NCI-H1105 treated with DMSO at 0.1 percent for 48 hours (cell line): ENCODE measurements around the gene TECPR2.
A peak's percentile ranks its signal among the peaks of the same experiment; 100 is the strongest.
"Not testable (repeated sequence)": the region's sequence is repeated elsewhere in the genome, so short reads cannot be mapped to it uniquely, and the experiment has no call there.

Source experiments
- DNase-seq: peaks from one replicate; lab custom pipeline; 2025; lab: John Stamatoyannopoulos, UW

TECPR2 gene

GRCh38 chr14:102362545-102363181 is at the start of gene TECPR2, which contains the start of gene CINP:
Gene TECPR2 (plus strand): TSS chr14:102362941. CDS start chr14:102376722, 13,781 bp downstream.
Gene CINP (minus strand): TSS chr14:102362890. CDS start chr14:102362851, 39 bp downstream.
- peak; percentile 93 for DNase-seq

- DNase-seq: peak; percentile 75
Observed at GRCh38 chr14:102314242-102315011, 48.3 kb upstream of the TECPR2 start.

- DNase-seq: no peak
Observed at GRCh38 chr14:102315121-102315520, 47.6 kb upstream of the TECPR2 start.

- peak; percentile 70 for DNase-seq
Observed at GRCh38 chr14:102316338-102316742, 46.4 kb upstream of the TECPR2 start.

GRCh38 chr14:102316743-102317563 is 45.8 kb upstream of the TECPR2 start:
- peak; percentile 88 for DNase-seq

- DNase-seq: peak; percentile 37
Observed at GRCh38 chr14:102317564-102318248, 45.0 kb upstream of the TECPR2 start.

- no peak for DNase-seq
Observed at GRCh38 chr14:102318781-102319276, 43.9 kb upstream of the TECPR2 start.

- DNase-seq: peak; percentile 89
Observed at GRCh38 chr14:102319351-102320032, 43.2 kb upstream of the TECPR2 start, which contains the start of gene ZNF839. Gene ZNF839 (plus strand): TSS chr14:102319746. CDS start chr14:102319766, 20 bp downstream.

GRCh38 chr14:102320033-102320660 is 42.6 kb upstream of the TECPR2 start:
- DNase-seq: peak; percentile 14

GRCh38 chr14:102320671-102321455 is 41.9 kb upstream of the TECPR2 start:
- DNase-seq: no peak

- DNase-seq: no peak
Observed at GRCh38 chr14:102321456-102322422, 41.0 kb upstream of the TECPR2 start.

- DNase-seq: peak; percentile 1
Observed at GRCh38 chr14:102323102-102323501, 39.6 kb upstream of the TECPR2 start.

- no peak for DNase-seq
Observed at GRCh38 chr14:102325791-102326345, 36.9 kb upstream of the TECPR2 start.

GRCh38 chr14:102326583-102326982 is 36.2 kb upstream of the TECPR2 start:
- DNase-seq: no peak

GRCh38 chr14:102329381-102329780 is 33.4 kb upstream of the TECPR2 start:
- DNase-seq: not testable (repeated sequence)

GRCh38 chr14:102330806-102331205 is 31.9 kb upstream of the TECPR2 start:
- DNase-seq: no peak

GRCh38 chr14:102333390-102333789 is 29.4 kb upstream of the TECPR2 start:
- no peak for DNase-seq
